HG02840 (cell line): ENCODE data around the gene SPP1.
"Not testable (repeated sequence)": the region's sequence is repeated elsewhere in the genome, so short reads cannot be mapped to it uniquely, and the experiment has no call there.

Experiments
- ATAC-seq: cut with Tn5 transposase; IDR thresholded peaks from one replicate; pipeline ENCODE4 v1.9.1; 2021; ENCODE audit warnings: mild to moderate bottlenecking, moderate library complexity, moderate number of reproducible peaks; ENCODE audit not compliant: unreplicated experiment, low FRiP score

The SPP1 gene

DNA sequence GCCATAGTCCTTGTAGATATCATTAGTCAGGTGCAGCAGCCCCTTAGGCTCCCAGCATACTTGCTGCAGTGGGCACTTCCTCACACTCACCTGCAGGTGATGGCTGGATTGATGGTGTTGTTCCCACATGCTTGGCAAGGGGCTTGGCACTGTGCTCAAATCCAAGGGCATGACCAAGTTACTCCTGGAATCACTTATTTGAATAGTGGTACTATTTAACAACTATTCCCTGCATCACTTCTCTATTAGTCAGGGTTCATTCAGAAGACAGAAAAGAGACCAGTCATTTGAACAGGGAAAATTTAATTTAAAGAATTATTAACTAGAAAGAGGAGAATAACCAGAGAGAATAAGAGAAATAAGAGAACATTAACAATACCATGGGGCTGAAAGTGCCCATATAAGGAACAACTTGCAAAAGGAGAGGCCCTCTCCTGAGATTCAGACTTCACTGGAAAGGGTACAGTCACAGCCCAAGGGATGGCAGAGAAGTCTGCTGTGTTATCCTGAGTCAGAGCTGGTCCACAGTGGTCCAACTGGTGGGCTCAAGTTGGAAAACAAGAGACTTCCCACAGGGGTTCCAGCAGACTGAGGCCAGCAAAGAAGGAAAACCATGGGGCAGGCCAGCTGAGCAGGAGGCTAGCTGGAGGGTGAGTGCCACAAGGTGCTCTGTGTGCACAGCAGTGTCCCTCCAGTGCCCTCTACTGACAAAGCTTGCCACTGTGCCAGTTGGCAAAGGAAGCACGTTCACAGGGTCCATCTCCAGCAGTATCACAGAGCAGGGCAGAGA is 9.8 kb downstream of the SPP1 start:
- ATAC-seq: peak; percentile 74

DNA sequence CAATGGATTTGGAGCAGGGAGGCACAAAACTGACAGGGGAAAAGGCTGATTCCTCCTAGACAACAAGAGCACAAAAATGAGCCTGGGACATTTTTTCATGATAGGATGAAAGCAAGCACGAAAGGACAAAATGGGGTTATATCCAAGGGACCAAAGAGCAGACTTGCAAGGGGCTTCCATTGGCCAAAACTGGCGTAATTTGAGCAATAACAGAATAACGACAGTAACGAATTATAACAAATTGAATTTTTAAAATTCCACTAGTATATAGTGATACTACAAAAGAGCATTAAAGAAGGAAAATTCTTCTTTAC is 10.3 kb downstream of the SPP1 start:
- ATAC-seq: no peak

DNA sequence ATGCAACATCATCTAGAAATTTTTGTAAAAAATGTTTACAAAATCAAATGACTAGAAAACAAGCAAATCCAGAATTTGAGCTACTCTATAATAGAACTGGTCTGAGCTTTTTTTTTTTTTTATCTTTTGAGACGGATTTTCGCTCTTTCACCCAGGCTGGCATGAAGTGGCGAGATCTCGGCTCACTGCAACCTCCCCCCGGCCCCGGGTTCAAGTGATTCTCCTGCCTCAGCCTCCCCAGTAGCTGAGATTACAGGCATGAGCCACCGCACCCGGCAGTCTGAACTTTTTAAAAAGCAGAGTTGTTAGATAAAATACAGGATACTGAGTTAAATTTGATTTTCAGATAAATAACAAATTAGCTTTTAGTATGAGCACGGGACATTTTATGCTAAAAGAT is 11.0 kb downstream of the SPP1 start:
- ATAC-seq: no peak

GRCh38 chr4:87989765-87990164 is 14.3 kb downstream of the SPP1 start:
- ATAC-seq: no peak

DNA sequence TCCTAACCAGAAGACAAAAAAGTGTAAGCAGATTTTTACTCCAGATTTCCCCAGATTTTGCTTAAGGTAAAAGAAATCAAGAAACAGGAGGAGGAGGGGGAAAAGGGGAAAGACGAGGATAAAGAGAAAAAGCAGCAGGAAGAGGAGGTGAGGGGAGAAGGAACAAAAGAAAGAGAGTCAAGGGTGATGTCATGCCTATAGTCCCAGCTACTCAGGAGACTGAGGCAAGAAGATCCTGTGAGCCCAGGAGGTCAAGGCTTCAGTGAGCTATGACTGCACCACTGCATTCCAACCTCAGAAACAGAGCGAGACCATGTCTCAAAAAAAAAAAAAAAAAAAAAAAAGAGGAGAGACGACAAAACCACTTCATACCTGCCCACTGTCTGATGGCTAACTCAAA is 19.9 kb downstream of the SPP1 start:
- no peak for ATAC-seq

DNA sequence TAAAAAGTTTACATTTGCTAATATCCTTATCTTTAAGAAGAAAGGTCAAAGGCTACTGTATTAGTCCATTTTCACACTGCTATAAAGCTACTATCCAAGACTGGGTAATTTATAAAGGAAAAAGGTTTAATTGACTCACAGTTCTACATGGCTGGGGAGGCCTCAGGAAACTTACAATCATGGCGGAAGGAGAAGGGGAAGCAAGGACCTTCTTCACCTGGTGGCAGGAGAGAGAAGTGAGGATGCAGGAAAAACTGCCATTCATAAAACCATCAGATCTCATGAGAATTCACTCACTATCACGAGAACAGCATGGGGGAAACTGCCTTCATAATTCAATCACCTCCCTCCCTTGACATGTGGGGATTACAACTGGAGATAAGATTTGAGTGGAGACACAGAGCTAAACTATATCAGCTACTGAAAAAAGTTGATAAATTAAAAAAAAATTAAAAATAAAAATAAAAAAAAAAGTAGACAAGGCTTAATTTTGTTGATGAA is 23.7 kb downstream of the SPP1 start:
- ATAC-seq: not testable (repeated sequence)

DNA sequence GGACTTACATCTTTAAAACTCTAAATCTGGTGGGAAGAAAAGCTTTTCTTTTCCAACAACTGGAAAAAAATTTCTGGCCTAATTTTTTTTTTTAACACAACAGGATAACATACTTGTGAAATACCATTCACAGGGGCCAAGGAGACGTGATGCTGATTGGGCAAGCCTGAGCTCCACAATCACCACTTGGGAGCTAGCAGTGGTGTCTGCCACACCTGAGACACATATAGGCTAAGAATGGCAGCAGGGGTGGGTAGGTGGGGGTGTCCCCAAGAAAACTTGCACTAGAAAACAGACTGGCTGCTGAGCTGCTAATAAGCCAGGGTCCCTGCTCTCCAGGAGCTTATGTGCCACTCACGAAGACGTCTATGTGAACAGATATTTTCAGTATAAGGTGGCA is 26.4 kb downstream of the SPP1 start:
- ATAC-seq: no peak

- no peak for ATAC-seq
Measured at GRCh38 chr4:88002786-88003185, 27.3 kb downstream of the SPP1 start.

DNA sequence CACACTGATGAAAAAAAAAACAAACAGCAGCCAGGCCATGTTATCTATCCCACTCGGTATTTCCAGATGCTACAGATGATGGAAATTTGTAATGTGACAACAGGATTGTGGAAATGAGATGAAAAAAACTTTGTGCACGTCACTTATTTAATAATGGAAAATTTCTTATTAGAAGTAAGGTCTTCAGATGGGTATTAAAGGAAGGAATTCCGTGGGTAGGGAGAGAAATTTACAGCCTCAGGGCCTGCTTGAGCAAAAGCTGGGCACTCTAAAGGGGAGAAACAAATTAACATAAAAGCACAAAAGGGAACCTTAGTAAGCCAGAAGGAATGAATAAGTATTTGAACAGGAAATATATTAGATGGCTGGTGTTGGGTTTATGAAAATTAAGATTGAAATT is 27.7 kb downstream of the SPP1 start:
- ATAC-seq: no peak

DNA sequence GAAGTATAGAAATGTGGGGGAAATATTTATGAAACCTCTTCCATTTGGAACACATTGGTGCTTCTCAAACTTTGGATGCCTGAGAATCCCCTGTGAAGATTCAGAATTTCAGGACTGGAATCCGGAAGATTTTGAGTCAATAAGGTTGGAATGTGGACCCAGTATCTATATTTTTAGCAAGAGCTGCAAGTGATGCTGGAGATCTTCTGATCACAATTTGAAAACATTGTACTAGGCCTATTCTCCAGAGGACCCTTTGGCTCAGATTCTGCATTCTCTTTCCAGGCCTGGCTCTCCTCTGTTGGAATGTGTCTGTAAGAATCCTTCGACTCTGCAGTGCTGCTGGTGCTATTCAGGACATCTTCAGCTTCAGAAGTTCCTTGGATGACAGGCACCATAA is 29.6 kb downstream of the SPP1 start:
- no peak for ATAC-seq

GRCh38 chr4:88005946-88006345 is 30.4 kb downstream of the SPP1 start:
- ATAC-seq: no peak

DNA sequence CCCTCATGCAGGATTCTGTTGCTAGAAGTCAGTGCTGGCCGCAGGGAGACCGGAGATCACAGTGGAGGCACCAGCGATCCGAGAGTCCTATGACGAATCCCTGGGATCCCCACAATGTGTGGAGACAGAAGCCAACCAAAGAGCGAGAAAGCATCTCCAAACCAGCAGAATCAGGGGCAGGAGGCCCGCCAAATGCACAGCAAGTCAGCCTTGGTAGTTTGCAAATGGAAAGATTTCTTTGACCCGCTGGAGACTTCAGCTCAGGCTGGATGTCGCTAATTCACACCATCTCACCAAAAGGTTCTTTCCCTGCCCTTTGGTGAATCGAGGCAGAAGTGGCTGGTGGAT is 31.4 kb downstream of the SPP1 start:
- ATAC-seq: no peak

- ATAC-seq: peak; percentile 82
Measured at GRCh38 chr4:88007304-88008121, 32.0 kb downstream of the SPP1 start, which contains the start of gene PKD2. TSS of gene PKD2 (plus strand) at chr4:88007635. CDS start at chr4:88007734, 99 bp downstream.

DNA sequence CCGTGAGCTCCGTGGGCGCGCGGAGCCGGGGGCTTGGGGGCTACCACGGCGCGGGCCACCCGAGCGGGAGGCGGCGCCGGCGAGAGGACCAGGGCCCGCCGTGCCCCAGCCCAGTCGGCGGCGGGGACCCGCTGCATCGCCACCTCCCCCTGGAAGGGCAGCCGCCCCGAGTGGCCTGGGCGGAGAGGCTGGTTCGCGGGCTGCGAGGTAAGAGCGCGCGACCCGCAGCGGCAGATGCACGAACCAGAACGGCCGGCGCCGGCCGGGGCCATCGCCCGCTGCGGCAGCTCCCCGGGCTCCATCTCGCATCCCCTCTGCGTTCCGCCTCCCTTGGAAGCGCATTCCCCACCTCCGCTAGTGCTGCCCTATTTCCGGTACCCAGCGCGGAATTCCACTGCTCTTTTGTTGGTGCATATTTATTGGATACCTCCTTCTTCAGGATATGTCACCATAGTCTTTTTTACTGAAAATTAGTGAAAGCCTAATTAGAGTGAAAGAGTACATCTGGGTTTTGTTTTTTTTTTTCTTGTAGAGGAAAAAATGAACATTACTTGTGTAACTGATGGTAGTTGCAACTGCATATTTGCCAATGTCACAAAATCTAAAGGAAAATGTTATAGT is 32.7 kb downstream of the SPP1 start:
- ATAC-seq: peak; percentile 25

DNA sequence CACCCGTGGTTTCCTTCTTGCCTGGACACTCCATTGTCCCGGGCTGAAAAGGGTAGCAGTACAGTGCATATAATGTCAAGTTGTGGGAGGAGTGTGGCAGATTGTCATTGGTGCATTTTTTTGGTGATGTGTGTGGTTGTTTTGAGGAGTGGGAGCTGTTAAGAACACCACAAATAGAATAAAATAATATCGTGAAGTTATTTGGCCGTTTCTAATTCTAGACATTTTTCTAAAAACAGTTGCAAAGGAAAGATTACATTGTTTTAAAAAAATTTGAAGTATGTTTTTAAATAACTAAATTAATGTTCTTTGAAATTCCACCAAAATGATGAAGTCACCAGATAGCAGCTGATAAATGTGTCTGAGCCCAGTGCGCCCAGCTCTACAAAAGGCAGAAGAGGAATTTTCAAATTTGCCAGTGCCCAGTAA is 33.2 kb downstream of the SPP1 start:
- no peak for ATAC-seq

DNA sequence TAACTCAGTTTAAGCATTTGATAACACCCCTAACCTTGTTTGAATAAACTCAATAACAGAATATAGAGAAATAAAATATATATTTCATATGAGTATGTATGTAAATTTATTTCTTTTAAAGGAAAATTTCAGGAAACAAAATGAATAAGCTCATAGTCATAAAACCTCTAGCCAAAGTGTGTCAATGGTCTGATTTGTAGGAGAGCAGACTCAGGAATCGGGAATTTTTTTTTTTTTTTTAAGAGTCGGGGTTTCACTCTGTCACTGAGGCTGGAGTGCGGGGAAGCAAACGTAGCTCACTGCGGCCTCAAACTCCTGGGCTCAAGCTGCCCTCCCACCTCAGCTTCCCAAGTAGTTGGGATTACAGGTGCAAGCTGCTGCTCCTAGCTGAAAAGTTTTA is 34.4 kb downstream of the SPP1 start:
- ATAC-seq: no peak

- ATAC-seq: no peak
Measured at GRCh38 chr4:88010966-88011365, 35.5 kb downstream of the SPP1 start.

- ATAC-seq: peak; percentile 46
Measured at GRCh38 chr4:88012647-88013046, 37.1 kb downstream of the SPP1 start.

DNA sequence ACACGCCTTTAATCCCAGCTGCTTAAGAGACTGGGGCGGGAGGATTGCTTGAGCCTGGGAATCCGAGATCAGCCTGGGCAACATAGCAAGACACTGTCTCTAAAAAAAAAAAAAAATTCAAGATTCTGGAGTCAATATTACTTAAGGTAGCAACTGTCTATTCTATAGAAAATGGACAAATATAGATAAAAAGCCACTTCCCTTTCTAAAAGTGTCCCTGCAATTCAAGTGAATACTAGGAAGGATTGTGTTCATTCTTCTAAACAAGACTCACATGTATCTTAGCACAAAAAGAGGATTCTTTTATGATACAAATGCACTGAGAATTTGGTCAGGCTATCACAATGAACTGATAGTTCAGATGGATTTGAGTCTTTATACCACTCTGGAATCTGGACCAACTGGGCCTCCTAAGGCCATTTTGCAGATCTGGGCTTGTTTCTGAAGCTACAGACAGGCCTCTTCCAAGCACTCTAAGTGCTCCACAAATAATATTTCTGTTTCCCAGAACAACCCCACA is 38.9 kb downstream of the SPP1 start:
- no peak for ATAC-seq

DNA sequence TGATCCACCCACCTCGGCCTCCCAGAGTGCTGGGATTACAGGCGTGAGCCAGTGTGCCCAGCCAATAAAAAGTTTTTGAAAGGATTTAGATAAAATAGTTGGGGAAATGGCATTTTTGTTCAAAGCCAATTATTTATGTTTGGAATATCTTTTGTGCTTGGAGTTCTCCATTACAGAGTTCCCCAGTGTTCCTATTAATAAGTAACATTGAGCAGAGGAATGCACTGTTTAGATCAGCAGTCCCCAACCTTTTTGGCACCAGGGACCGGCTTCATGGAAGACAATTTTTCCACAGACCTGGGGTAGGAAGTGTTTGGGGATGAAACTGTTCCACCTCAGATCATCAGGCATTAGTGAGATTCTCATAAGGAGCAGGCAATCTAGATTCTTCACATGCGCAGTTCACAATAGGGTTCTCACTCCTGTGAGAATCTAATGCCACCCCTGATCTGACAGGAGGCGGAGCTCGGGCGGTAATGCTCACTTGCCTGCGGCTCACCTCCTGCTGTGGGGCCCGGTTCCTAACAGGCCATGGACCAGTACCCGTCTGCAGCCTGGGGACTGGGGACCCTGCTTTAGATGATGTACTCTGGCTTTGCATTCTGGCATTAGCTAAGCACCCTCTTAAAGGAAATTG is 40.3 kb downstream of the SPP1 start:
- no peak for ATAC-seq
